Stomach (tissue), 9 donors: Measurements from ENCODE around the gene MRGPRX3. TPM values are rescaled to one million over a fixed set of nuclear protein-coding genes. Genes with fewer than 3 reads are reported as not detected.
A peak's percentile ranks its signal among the peaks of the same experiment; 100 is the strongest.

Experiments
- DNase-seq, 2 donors: peaks; one replicate each; pipeline versions ENCODE4 v3.0.0 to v3.0.0-alpha.2; 2013 to 2019
- H3K27ac ChIP-seq, 5 donors: fragments of 200-600 bp in 4 of 5; sonication (generic) in 4 of 5; one replicate each; pipeline ENCODE4 v1.5.1; 2013 to 2019; ENCODE audit warnings: mild to moderate bottlenecking in 1 of 5, moderate library complexity in 1 of 5
- H3K27me3 ChIP-seq, 3 donors: fragments of 200-600 bp; sonication (generic); one replicate each; pipeline ENCODE4 v1.5.1; 2017 to 2019; ENCODE audit warnings: mixed run types in 1 of 3
- H3K36me3 ChIP-seq, 4 donors: fragments of 200-600 bp; sonication (generic); 1 replicate in 3 of 4; 2 replicates in 1 of 4; pipeline ENCODE4 v1.5.1; 2016 to 2019
- H3K4me1 ChIP-seq, 4 donors: fragments of 200-600 bp; sonication (generic); one replicate each; pipeline ENCODE4 v1.5.1; 2016 to 2019
- H3K4me3 ChIP-seq, 4 donors: fragments of 200-600 bp; sonication (generic) in 3 of 4; one replicate each; pipeline ENCODE4 v1.5.1; 2016 to 2019; ENCODE audit warnings: mild to moderate bottlenecking in 1 of 4
- H3K9me3 ChIP-seq, 4 donors: fragments of 200-600 bp; sonication (generic); one replicate each; pipeline ENCODE4 v1.5.1; 2016 to 2019
- CTCF ChIP-seq, 7 experiments: fragments of 450-650 bp in 4 of 7; fragments of 200-600 bp in 3 of 7; sonication (generic) in 3 of 7; IDR thresholded peaks; one replicate each; pipeline ENCODE4 v1.5.1; 2016 to 2019; ENCODE audit warnings: antibody characterized with exemption in 7 of 7, control low read depth in 2 of 7, mild to moderate bottlenecking in 1 of 7
- EP300 ChIP-seq: sonication (generic); formaldehyde crosslinking; IDR thresholded peaks from one replicate; pipeline ENCODE4 v1.6.1; 2017; ENCODE audit warnings: antibody characterized with exemption
- POLR2A ChIP-seq, 4 donors: fragments of 450-650 bp; IDR thresholded peaks; one replicate each; pipeline ENCODE4 v1.6.1; 2016; ENCODE audit warnings: antibody characterized with exemption in 4 of 4, control low read depth in 2 of 4, mild to moderate bottlenecking in 1 of 4, moderate library complexity in 1 of 4
- POLR2AphosphoS5 ChIP-seq, 3 donors: sonication (generic); formaldehyde crosslinking; IDR thresholded peaks; one replicate each; pipeline ENCODE4 v1.6.1; 2016; ENCODE audit warnings: antibody characterized with exemption in 3 of 3
- WGBS, 5 donors: extraction: QIAGEN DNeasy Blood & Tissue Kit in 3 of 5; methylation state at CpG; one replicate each; pipeline versions ENCODE4 v1.1.5 to v1.1.7; 2013 to 2018; 5-methylcytosine and 5-hydroxymethylcytosine counted together
- intact Hi-C: fragments of 100-400 bp; cut with DNase I; formaldehyde crosslinking; loops from one replicate; pipeline ENCODE4 v1.15.1; 2023; ENCODE audit warnings: low total_unique reads
- polyA plus RNA-seq, 3 donors: library from polyadenylated mRNA; stranded (reverse); fragments of 200-250 nt; gene quantifications; one replicate each; pipeline ENCODE4 v1.2.3, GENCODE V29; 2013
- total RNA-seq, 5 donors: library from RNA; depleted of rRNA; stranded (reverse); fragments of >200 nt; gene quantifications; one replicate each; pipeline versions ENCODE4 v1.1.0 to v1.2.3, GENCODE V29; 2014 to 2016
- donor health status: healthy with polysubstance abuse.
- donor health status: Bipolar disorder and iron deficiency.
- donor health status: healthy.

MRGPRX3 gene
- total and polyA plus RNA-seq, 8 donors: 1.2 TPM; not detected in 7

- H3K4me3 ChIP-seq: no peak overlapping the region
- intact Hi-C loops: no loop called here
- peaks cover 23 to 82% (median 79%) of the 10 kb centered on the region in 4 donors for H3K36me3 ChIP-seq
- H3K9me3 ChIP-seq: no peaks in the 10 kb centered on the region
- DNase-seq: no peak
- no peak overlapping the region for H3K27ac ChIP-seq
- peaks cover 0 to 7% (median 0%) of the 10 kb centered on the region in 4 donors for H3K4me1 ChIP-seq
- TF ChIP-seq POLR2AphosphoS5 (IDR thresholded peaks at IDR 0.05): no peak
- TF ChIP-seq EP300: no peak
- TF ChIP-seq POLR2A (IDR thresholded peaks at IDR 0.05): no peak
- TF ChIP-seq CTCF (IDR thresholded peaks at IDR 0.05): no peak
- no peaks in the 10 kb centered on the region for H3K27me3 ChIP-seq
Observed at GRCh38 chr11:18093959-18094358, 38.4 kb upstream of the MRGPRX3 start.

DNA sequence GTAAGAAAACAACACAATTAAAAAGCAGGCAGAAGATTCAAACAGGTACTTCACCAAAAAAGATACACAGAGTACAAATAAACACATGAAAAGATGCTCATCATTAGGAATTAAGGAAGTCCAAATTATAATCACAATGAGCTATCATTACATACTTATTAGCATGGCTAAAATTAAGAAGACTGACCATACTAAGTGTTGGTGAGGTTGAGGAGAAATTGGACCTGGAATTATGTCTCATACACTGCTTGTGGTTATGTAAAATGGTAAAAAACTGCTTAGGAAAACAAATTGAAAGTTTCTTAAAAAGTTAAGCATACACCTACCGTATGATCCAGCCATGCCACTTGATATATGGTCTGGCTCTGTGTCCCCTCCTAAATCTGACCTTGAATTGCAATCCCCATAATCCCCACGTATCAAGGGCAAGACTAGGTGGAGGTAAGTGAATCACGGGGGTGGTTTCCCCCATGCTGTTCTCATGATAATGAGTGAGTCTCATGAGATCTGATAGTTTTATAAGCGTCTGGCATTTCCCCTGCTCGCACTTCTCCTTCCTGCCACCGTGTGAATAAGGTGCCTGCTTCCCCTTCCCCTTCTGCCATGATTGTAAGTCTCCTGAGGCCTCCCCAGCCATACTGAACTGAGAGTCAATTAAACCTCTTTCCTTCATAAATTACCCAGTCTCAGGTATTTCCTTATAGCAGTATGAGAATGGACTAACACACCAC lies 31.3 kb upstream of the MRGPRX3 start:
- WGBS, 5 donors: 42 to 90% (median 83%) methylated on average over 6 of the region's 6 CpGs
- intact Hi-C loops: loop anchor here (10.0 kb wide), 1 partner anchor 86 kb away; the partner anchor contains the start of gene SERGEF
- TF ChIP-seq POLR2AphosphoS5 (IDR thresholded peaks at IDR 0.05): no peak
- TF ChIP-seq POLR2A (IDR thresholded peaks at IDR 0.05): no peak
- TF ChIP-seq CTCF (IDR thresholded peaks at IDR 0.05): no peak
- peaks cover 0 to 68% (median 48%) of the 10 kb centered on the region in 4 donors for H3K36me3 ChIP-seq
- H3K27ac ChIP-seq: no peak overlapping the region
- H3K9me3 ChIP-seq: no peaks in the 10 kb centered on the region
- peaks cover 6 to 22% (median 12%) of the 10 kb centered on the region in 4 donors for H3K4me1 ChIP-seq
- H3K27me3 ChIP-seq: no peaks in the 10 kb centered on the region
- no peak for DNase-seq
- H3K4me3 ChIP-seq: no peak overlapping the region

- no peak for DNase-seq
- intact Hi-C loops: loop anchor here (10.0 kb wide), 1 partner anchor 90 kb away; the partner anchor contains the start of gene SERGEF
- peaks cover 0 to 3% (median 0%) of the 10 kb centered on the region in 3 donors for H3K27me3 ChIP-seq
- H3K9me3 ChIP-seq: no peaks in the 10 kb centered on the region
- peaks cover 9 to 24% (median 15%) of the 10 kb centered on the region in 4 donors for H3K4me1 ChIP-seq
- H3K4me3 ChIP-seq: peak overlapping the region; percentile 88 to 96 (median 91)
- H3K27ac ChIP-seq: peak overlapping the region; percentile 44 to 83 (median 71)
- peaks cover 0 to 34% (median 32%) of the 10 kb centered on the region in 4 donors for H3K36me3 ChIP-seq
- WGBS, 5 donors: 21 to 26% (median 23%) methylated on average over 29 of the region's 29 CpGs
- TF ChIP-seq POLR2AphosphoS5 (IDR thresholded peaks at IDR 0.05) (no peak), CTCF (IDR thresholded peaks at IDR 0.05) (no peak), POLR2A (IDR thresholded peaks at IDR 0.05) (no peak), EP300 (no peak)
Observed at GRCh38 chr11:18105086-18105801, 27.1 kb upstream of the MRGPRX3 start.

- Histone ChIP-seq H3K27me3 (peaks cover 0 to 10% (median 0%) of the 10 kb centered on the region in 3 donors), H3K4me1 (peaks cover 9 to 24% (median 15%) of the 10 kb centered on the region in 4 donors), H3K9me3 (no peaks in the 10 kb centered on the region), H3K36me3 (peaks cover 0 to 26% (median 25%) of the 10 kb centered on the region in 4 donors), H3K4me3 (peak within 1 kb of the TSS; percentile 88 to 96 (median 91)), H3K27ac (peak within 1 kb of the TSS; percentile 44 to 83 (median 71))
- intact Hi-C loops: loop anchor here (10.0 kb wide), 1 partner anchor 91 kb away; the partner anchor contains the start of gene SERGEF
- TF ChIP-seq POLR2AphosphoS5 (IDR thresholded peaks at IDR 0.05) (peak in 2 of 3 donors; percentile 72 to 85), POLR2A (IDR thresholded peaks at IDR 0.05) (no peak), CTCF (IDR thresholded peaks at IDR 0.05) (peak in 5 of 7 experiments; percentile 32 to 74 (median 56))
- peak; percentile 88 to 95 for DNase-seq
- whole genome bisulfite sequencing, 5 donors: 5 to 10% (median 5%) methylated on average over 23 to 48 of the region's 48 CpGs
Observed at GRCh38 chr11:18105802-18106574, 26.4 kb upstream of the MRGPRX3 start, which contains the start of gene SAAL1. SAAL1 (minus strand) TSS chr11:18106082; CDS start chr11:18106041, 41 bp downstream.
